ENCODE data around the gene SERTAD2. TPM values are rescaled to one million over a fixed set of nuclear protein-coding genes. Genes with fewer than 3 reads are reported as not detected.
A peak's percentile ranks its signal among the peaks of the same experiment; 100 is the strongest.

The SERTAD2 gene
- total RNA-seq, 2 experiments from 2014 or later = 24.3 to 53.7 TPM

GRCh38 chr2:64604155-64604554 is 49.6 kb downstream of the SERTAD2 start:
- CTCF ChIA-PET = interaction anchor here (1.4 kb wide), 1 partner anchor 260 kb away, joined by 3 read pairs; no protein-coding TSS in a partner anchor

GRCh38 chr2:64602436-64602835 is 51.3 kb downstream of the SERTAD2 start:
- peaks cover 4% of the 10 kb centered on the region for H3K9me3 Mint-ChIP-seq (ENCODE audit: low read depth)
- H3K36me3 Mint-ChIP-seq = peaks cover 6% of the 10 kb centered on the region
- no peak overlapping the region for H3K27ac Mint-ChIP-seq
- no peak for DNase-seq
- CTCF ChIA-PET = no interaction called here
- no peak for ATAC-seq
- H3K27me3 Mint-ChIP-seq = no peaks in the 10 kb centered on the region
- H3K4me3 Mint-ChIP-seq = no peak overlapping the region
- peaks cover 22% of the 10 kb centered on the region for H3K4me1 Mint-ChIP-seq

More at GRCh38 chr2:64604155-64604554, 49.6 kb downstream of the SERTAD2 start:
- Mint-ChIP-seq H3K4me1 (peaks cover 34% of the 10 kb centered on the region), H3K27me3 (no peaks in the 10 kb centered on the region), H3K36me3 (peaks cover 6% of the 10 kb centered on the region), H3K9me3 (ENCODE audit: low read depth) (peaks cover 4% of the 10 kb centered on the region), H3K27ac (no peak overlapping the region), H3K4me3 (no peak overlapping the region)
- DNase-seq = peak; percentile 33
- no peak for ATAC-seq

DNA sequence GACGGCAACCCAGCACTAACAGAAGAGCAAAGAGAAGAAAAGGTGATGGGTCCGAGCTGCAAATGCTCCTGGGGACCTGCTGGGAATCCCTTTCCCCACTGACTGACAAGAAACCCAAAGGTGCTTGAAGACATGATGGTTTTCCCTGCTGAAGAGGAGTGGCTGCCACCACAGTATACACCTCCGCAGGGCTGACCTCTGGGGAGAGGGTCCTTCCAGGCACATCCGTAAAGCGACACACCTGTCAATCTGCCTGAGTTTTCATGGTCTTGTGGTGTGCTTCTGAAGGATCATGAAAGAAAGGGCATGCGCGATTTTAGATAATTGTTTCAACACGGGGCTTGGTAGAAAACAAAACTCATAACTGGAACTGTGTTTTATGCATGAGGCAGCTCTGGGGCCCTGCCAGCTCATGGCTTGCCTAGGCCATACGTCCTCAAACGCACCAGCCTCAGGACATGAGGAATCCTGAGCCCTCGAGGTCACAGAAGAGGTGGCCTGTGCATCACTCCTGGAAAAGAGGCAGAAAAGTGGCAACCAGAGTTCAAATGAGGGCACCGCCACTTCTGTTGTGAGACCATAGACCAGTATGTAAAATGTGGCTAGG is 51.8 kb downstream of the SERTAD2 start:
- ATAC-seq (no peak), DNase-seq (no peak)
- Mint-ChIP-seq H3K27me3 (no peaks in the 10 kb centered on the region), H3K9me3 (ENCODE audit: low read depth) (peaks cover 4% of the 10 kb centered on the region), H3K36me3 (peaks cover 6% of the 10 kb centered on the region), H3K4me3 (no peak overlapping the region), H3K4me1 (peaks cover 17% of the 10 kb centered on the region), H3K27ac (no peak overlapping the region)
- CTCF ChIA-PET = no interaction called here

GRCh38 chr2:64601034-64601754 is 52.5 kb downstream of the SERTAD2 start:
- peaks cover 6% of the 10 kb centered on the region for H3K36me3 Mint-ChIP-seq
- ATAC-seq = no peak
- H3K27ac Mint-ChIP-seq = no peak overlapping the region

GRCh38 chr2:64599469-64599868 is 54.2 kb downstream of the SERTAD2 start:
- no peak overlapping the region for H3K27ac Mint-ChIP-seq
- no peak overlapping the region for H3K4me3 Mint-ChIP-seq
- no peaks in the 10 kb centered on the region for H3K27me3 Mint-ChIP-seq
- CTCF ChIA-PET = interaction anchor here (0.9 kb wide), 1 partner anchor 8 kb away, joined by 4 read pairs; no protein-coding TSS in a partner anchor
- peaks cover 8% of the 10 kb centered on the region for H3K4me1 Mint-ChIP-seq
- peaks cover 3% of the 10 kb centered on the region for H3K9me3 Mint-ChIP-seq (ENCODE audit: low read depth)
- peaks cover 1% of the 10 kb centered on the region for H3K36me3 Mint-ChIP-seq
- DNase-seq = no peak
- ATAC-seq = no peak

More at GRCh38 chr2:64601034-64601754, 52.5 kb downstream of the SERTAD2 start:
- DNase-seq = no peak
- Mint-ChIP-seq H3K4me3 (no peak overlapping the region), H3K4me1 (peaks cover 11% of the 10 kb centered on the region), H3K9me3 (ENCODE audit: low read depth) (peaks cover 4% of the 10 kb centered on the region), H3K27me3 (no peaks in the 10 kb centered on the region)
- CTCF ChIA-PET = interaction anchor here (0.8 to 1.4 kb wide), 4 partner anchors 8 to 45 kb away, joined by 3 to 5 read pairs (median 3); no protein-coding TSS in a partner anchor

DNA sequence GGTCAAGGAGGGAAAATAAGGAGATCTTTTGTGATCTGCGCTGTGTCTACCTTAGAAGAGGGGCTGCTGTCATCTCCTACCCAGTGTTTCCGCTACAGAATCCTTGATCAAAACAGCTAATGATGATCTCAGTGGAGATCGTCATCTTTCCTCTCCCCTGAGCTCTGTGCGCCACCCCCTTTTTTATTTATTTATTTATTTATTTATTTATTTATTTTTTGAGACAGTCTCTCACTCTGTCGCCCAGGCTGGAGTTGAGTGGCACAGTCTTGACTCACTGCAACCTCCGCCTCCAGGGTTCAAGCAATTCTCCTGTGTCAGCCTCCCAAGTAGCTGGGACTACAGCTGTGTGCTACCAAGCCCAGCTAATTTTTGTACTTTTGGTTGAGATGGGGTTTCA is 55.5 kb downstream of the SERTAD2 start:
- no peak overlapping the region for H3K27ac Mint-ChIP-seq
- DNase-seq = no peak
- CTCF ChIA-PET = interaction anchor here (1.0 kb wide), 1 partner anchor 51 kb away, joined by 4 read pairs; no protein-coding TSS in a partner anchor
- ATAC-seq = no peak
- H3K9me3 Mint-ChIP-seq (ENCODE audit: low read depth) = no peaks in the 10 kb centered on the region
- H3K4me1 Mint-ChIP-seq = peaks cover 8% of the 10 kb centered on the region
- no peaks in the 10 kb centered on the region for H3K36me3 Mint-ChIP-seq
- H3K4me3 Mint-ChIP-seq = no peak overlapping the region
- no peaks in the 10 kb centered on the region for H3K27me3 Mint-ChIP-seq

- Mint-ChIP-seq H3K9me3 (ENCODE audit: low read depth) (no peaks in the 10 kb centered on the region), H3K36me3 (peaks cover 12% of the 10 kb centered on the region), H3K27me3 (no peaks in the 10 kb centered on the region), H3K4me1 (peaks cover 8% of the 10 kb centered on the region), H3K27ac (no peak overlapping the region), H3K4me3 (no peak overlapping the region)
- no peak for ATAC-seq
- CTCF ChIA-PET = interaction anchor here (1.0 to 1.4 kb wide), 4 partner anchors 8 to 12 kb away, joined by 3 to 4 read pairs (median 4); no protein-coding TSS in a partner anchor
- no peak for DNase-seq
Observed at GRCh38 chr2:64595397-64596176, 58.1 kb downstream of the SERTAD2 start.

DNA sequence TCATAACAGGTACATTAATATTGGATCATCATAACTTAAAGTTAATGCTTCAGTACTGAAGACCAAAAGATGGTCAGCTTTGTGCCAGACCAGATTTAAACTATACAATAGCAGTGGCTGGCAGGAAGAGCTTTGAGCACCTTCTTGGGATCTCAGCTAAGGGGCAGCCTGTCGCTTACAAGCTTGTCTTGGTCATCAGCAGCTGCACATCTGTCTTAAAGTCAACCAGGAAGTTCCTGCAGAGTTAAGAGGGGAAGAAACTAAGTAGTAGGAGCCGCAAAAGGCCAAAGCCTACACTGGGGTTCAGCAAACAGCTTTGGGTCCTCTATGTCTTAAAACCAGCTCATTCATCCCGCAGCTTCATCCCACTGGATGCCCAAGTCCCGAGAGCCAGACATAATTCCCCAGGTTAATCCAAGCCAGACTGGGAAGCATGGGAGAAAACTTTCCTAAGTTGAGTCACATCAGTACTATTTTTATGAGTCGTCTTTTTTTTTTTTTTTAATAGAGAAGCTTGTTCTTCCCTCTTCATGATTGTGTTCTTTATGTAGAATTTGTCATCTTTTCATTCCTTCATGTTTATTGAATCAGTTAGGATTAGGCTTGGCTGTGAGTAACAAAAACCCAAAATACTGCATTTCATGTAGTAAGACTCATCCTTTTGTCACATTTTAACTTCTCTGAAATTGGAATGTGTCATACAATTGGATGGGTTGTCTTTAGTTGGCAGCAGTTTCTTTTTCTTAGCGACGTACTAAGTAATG is 59.3 kb downstream of the SERTAD2 start:
- Mint-ChIP-seq H3K9me3 (ENCODE audit: low read depth) (no peaks in the 10 kb centered on the region), H3K4me1 (peaks cover 2% of the 10 kb centered on the region), H3K27me3 (no peaks in the 10 kb centered on the region), H3K4me3 (no peak overlapping the region), H3K27ac (no peak overlapping the region), H3K36me3 (peaks cover 18% of the 10 kb centered on the region)
- CTCF ChIA-PET = interaction anchor here (1.3 to 1.4 kb wide), 2 partner anchors 11 to 13 kb away, joined by 3 to 5 read pairs; no protein-coding TSS in a partner anchor
- no peak for DNase-seq
- ATAC-seq = no peak

- Mint-ChIP-seq H3K4me3 (no peak overlapping the region), H3K27me3 (no peaks in the 10 kb centered on the region), H3K36me3 (peaks cover 24% of the 10 kb centered on the region), H3K27ac (no peak overlapping the region), H3K9me3 (ENCODE audit: low read depth) (no peaks in the 10 kb centered on the region), H3K4me1 (no peaks in the 10 kb centered on the region)
- DNase-seq (no peak), ATAC-seq (no peak)
- CTCF ChIA-PET = interaction anchor here (0.8 to 2.2 kb wide), 3 partner anchors 12 to 275 kb away, joined by 3 to 6 read pairs (median 3); no protein-coding TSS in a partner anchor
Observed at GRCh38 chr2:64593035-64593655, 60.6 kb downstream of the SERTAD2 start.

GRCh38 chr2:64591188-64591587 is 62.5 kb downstream of the SERTAD2 start:
- DNase-seq = no peak
- H3K27me3 Mint-ChIP-seq = no peaks in the 10 kb centered on the region
- no peak overlapping the region for H3K27ac Mint-ChIP-seq
- ATAC-seq = no peak
- peaks cover 30% of the 10 kb centered on the region for H3K36me3 Mint-ChIP-seq
- H3K9me3 Mint-ChIP-seq (ENCODE audit: low read depth) = no peaks in the 10 kb centered on the region
- H3K4me3 Mint-ChIP-seq = no peak overlapping the region
- CTCF ChIA-PET = interaction anchor here (1.2 to 2.2 kb wide), 2 partner anchors 10 to 282 kb away, joined by 5 to 6 read pairs; no protein-coding TSS in a partner anchor
- H3K4me1 Mint-ChIP-seq = peaks cover 6% of the 10 kb centered on the region

- ATAC-seq (no peak), DNase-seq (no peak)
- CTCF ChIA-PET = interaction anchor here (0.6 to 3.0 kb wide), 24 partner anchors 8 to 350 kb away, joined by 3 to 15 read pairs (median 4); partner anchors contain the start of gene AFTPH
- no peaks in the 10 kb centered on the region for H3K27me3 Mint-ChIP-seq
- peaks cover 27% of the 10 kb centered on the region for H3K36me3 Mint-ChIP-seq
- H3K27ac Mint-ChIP-seq = no peak overlapping the region
- H3K4me3 Mint-ChIP-seq = no peak overlapping the region
- H3K9me3 Mint-ChIP-seq (ENCODE audit: low read depth) = no peaks in the 10 kb centered on the region
- peaks cover 6% of the 10 kb centered on the region for H3K4me1 Mint-ChIP-seq
Observed at GRCh38 chr2:64587561-64587960, 66.2 kb downstream of the SERTAD2 start.

- ATAC-seq = peak; percentile 65
- Mint-ChIP-seq H3K4me3 (no peak overlapping the region), H3K9me3 (ENCODE audit: low read depth) (no peaks in the 10 kb centered on the region), H3K27ac (no peak overlapping the region), H3K27me3 (no peaks in the 10 kb centered on the region), H3K4me1 (peaks cover 6% of the 10 kb centered on the region), H3K36me3 (peaks cover 28% of the 10 kb centered on the region)
- DNase-seq = no peak
- CTCF ChIA-PET = interaction anchor here (0.6 to 3.0 kb wide), 28 partner anchors 9 to 350 kb away, joined by 3 to 15 read pairs (median 4); partner anchors contain the start of gene AFTPH
Observed at GRCh38 chr2:64586883-64587481, 66.7 kb downstream of the SERTAD2 start.
